Cardiac septum (tissue), 1 donor: ENCODE results near the gene AP3D1. TPM values are rescaled to one million over a fixed set of nuclear protein-coding genes. Genes with fewer than 3 reads are reported as not detected.

Experiments used
- DNase-seq: peaks from one replicate; pipeline ENCODE4 v3.0.0-alpha.2; 2020; ENCODE audit warnings: low spot score
- intact Hi-C: fragments of 100-400 bp; cut with DNase I; formaldehyde crosslinking; loops from one replicate; pipeline ENCODE4 v1.14.0; 2022
- total RNA-seq: library from RNA; stranded (reverse); fragmentation: NEBNext Ultra II Directional; extraction: Animal tissue kit (Norgen Biotek cat#: 25700); gene quantifications from one replicate; pipeline ENCODE4 v1.2.1, GENCODE V29; 2021
- donor health status: DM: no; HTN: no; CAD: no.

Gene AP3D1
- total RNA-seq, 1 donor from 2014 or later = 89.0 TPM

GRCh38 chr19:2058570-2059421, 92.6 kb downstream of the AP3D1 start:
- DNase-seq = no peak
- intact Hi-C loops = no loop called here

GRCh38 chr19:2057484-2058469, 93.6 kb downstream of the AP3D1 start:
- no peak for DNase-seq

GRCh38 chr19:2056837-2057192, 94.6 kb downstream of the AP3D1 start:
- DNase-seq = no peak
- intact Hi-C loops = no loop called here

More at GRCh38 chr19:2057484-2058469, 93.6 kb downstream of the AP3D1 start:
- intact Hi-C loops = no loop called here

- intact Hi-C loops = no loop called here
- peak; percentile 90 for DNase-seq
These were observed 95.2 kb downstream of the AP3D1 start for GRCh38 chr19:2055931-2056836.

GRCh38 chr19:2054763-2055162, 96.6 kb downstream of the AP3D1 start:
- no peak for DNase-seq
- intact Hi-C loops = no loop called here

- intact Hi-C loops = no loop called here
- DNase-seq = no peak
These were observed 97.6 kb downstream of the AP3D1 start for GRCh38 chr19:2053601-2054389.

- intact Hi-C loops = no loop called here
- DNase-seq = no peak
These were observed 99.3 kb downstream of the AP3D1 start for GRCh38 chr19:2051773-2052704.

- peak; percentile 98 for DNase-seq
- intact Hi-C loops = no loop called here
These were observed 100.2 kb downstream of the AP3D1 start, which contains the start of gene MKNK2 for GRCh38 chr19:2050991-2051772. TSS of gene MKNK2 (minus strand) at chr19:2051244. CDS start at chr19:2050851, 393 bp downstream.

Other genes with a start within 250 kb of the AP3D1 start
- gene ADAT3, start 246.2 kb downstream of the AP3D1 start, total RNA-seq = 2.1 TPM
- gene SCAMP4, start 246.2 kb downstream of the AP3D1 start, total RNA-seq = 14.9 TPM
- 31.4 TPM for gene CSNK1G2, start 210.4 kb downstream of the AP3D1 start, total RNA-seq
- gene BTBD2, start 135.9 kb downstream of the AP3D1 start, total RNA-seq = 60.5 TPM
- 122 TPM for gene MKNK2, start 100.3 kb downstream of the AP3D1 start, total RNA-seq
- gene MOB3A, start 55.2 kb downstream of the AP3D1 start, total RNA-seq = 17.0 TPM
- gene IZUMO4, start 54.7 kb downstream of the AP3D1 start, total RNA-seq = 4.3 TPM
- gene DOT1L, start 12.4 kb upstream of the AP3D1 start, total RNA-seq = 15.2 TPM
- gene PLEKHJ1, start 84.8 kb upstream of the AP3D1 start, total RNA-seq = 51.2 TPM
- gene SF3A2, start 85.3 kb upstream of the AP3D1 start, total RNA-seq = 34.1 TPM
- 1.5 TPM for gene AMH, start 97.8 kb upstream of the AP3D1 start, total RNA-seq
- 0.46 TPM for gene JSRP1, start 104.9 kb upstream of the AP3D1 start, total RNA-seq
- 0.19 TPM for gene PEAK3, start 130.6 kb upstream of the AP3D1 start, total RNA-seq
- gene LINGO3, start 156.6 kb upstream of the AP3D1 start, total RNA-seq = not detected
- gene LSM7, start 177.0 kb upstream of the AP3D1 start, total RNA-seq = 42.7 TPM
- 27.4 TPM for gene SPPL2B, start 177.1 kb upstream of the AP3D1 start, total RNA-seq
- gene TMPRSS9, start 208.7 kb upstream of the AP3D1 start, total RNA-seq = not detected